ENCODE data around the gene COL4A2.

COL4A2 gene

GRCh38 chr13:110291286-110291685 lies 15.8 kb upstream of the COL4A2 start:
- no peak for DNase-seq

- DNase-seq: no peak
These were observed 14.0 kb upstream of the COL4A2 start for GRCh38 chr13:110293037-110293436.

DNA sequence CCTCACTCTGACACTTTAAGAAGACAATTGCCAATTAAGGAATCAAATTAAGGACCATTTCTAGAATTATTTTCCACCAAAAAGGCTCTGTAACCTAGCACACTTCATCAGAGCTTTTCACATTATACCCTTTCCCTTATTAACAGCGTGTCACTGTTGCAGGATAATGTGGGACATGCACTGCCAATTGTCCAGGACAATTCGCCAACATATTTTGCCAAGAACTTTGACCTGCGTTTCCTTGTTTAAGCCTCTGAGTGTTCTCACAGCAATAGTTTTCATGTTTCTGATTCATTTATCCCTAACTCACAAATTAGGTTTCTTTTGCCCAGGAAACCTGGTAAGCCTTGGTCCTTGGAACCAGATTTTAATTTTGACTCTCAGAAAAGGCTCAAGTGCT lies 13.4 kb upstream of the COL4A2 start:
- DNase-seq: no peak

- no peak for DNase-seq
These were observed 12.9 kb upstream of the COL4A2 start for GRCh38 chr13:110294146-110294545.

DNA sequence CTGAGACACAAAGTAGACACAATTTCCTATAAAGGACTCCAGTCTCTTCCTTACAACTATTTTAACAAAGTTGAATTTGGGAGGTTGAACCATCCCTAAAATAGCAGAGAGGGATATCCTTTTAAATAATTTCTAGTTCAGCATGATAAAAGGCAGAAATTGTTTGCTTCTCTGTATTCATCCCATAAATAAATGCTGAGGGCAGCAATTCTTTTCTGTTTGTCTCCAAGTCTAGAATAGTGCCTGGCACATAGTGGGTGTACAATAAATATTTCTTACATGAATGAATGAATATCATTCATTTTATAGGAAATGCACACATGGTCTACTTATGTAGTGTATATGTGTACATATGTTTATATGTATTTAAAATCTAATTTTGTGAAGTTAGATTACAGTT lies 12.5 kb upstream of the COL4A2 start:
- DNase-seq: no peak

DNA sequence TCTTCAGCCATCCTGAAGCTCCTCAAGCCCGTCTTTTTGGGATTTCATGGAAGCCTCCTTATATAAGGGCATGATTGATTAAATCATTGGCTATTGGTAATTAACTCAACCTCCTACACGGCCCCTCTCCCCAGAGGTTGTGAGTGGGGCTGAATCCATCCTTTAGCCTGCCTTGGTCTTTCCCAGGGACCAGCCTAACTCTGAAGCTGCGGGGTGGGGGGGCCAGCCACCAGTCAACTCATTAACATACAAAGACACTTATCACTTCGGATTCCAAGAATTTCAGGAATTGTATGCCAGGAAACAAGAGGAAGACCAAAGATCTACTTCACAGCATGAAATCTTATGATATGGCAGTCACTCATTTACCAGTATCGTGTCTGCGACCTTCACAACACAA lies 10.1 kb upstream of the COL4A2 start:
- no peak for DNase-seq

DNA sequence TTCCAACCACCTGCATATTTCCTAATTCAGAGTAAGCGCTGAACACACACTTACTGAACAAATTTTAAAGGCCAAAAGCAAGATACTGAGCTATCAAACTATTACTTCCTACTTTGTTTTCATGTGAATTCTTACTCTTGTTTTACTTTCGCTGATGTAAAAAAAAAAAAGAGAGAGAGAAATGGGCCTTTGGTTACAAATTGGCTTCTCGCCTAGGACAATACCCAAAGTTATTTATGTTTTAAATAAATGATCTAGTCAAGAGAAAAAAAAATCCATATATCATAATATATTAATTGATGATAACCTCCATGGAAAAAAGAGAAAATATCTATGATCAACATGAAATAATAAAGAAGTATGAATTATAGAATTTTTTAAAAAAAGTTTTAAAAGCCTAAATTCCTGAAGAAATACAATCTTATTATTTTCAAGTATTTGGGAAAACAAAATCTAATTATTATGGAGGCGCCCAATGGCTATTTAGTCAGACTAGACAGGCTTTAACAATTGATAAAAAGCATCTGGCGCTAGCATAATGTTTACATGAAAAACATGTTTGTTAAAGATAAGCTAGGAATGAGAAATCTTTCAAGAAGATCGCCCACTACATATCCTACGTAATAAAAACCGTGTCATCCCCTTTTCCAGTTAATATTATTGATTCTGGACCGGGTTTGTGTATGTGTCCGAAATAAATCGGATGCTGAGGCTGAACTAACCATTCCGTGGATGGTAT lies 9.1 kb upstream of the COL4A2 start:
- DNase-seq: no peak

DNA sequence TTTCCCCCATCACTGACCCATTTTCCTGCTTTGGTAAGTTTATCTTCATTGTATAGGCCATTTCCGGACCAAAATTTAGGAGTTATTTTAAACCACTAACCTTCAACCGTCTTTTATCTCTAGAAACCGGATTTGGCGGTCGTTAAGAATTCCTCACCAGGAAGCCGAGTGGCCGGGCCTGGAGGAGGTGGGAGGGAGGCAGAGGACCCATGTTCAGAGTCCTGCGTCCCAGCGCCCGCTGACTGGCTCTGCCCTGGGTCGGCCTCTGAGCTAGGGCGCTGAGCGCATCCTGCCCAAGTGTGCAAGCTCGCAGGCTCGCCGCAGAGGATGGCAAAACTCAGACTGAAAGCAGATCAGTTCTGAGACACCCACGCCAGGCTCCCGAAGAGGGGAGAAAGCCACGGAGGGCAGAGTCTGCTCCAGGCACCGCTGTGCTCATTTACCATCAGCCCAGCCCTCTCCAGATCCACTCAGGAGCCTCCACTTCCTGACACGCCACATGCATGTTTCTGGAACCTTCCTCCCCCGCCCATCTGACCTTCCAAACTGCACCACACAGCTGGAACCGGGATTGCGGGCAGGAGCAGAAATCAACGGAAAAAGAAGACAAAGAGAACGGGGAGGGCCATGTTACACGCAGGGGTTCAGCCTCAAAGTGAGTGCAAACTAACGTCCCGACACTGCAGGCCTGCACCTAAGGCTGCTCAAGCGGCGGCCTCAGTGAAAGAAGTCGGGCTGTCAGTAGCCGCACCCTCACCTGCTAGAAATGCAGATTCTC lies 8.4 kb upstream of the COL4A2 start:
- DNase-seq: no peak

GRCh38 chr13:110299283-110299840 lies 7.7 kb upstream of the COL4A2 start:
- DNase-seq: no peak

DNA sequence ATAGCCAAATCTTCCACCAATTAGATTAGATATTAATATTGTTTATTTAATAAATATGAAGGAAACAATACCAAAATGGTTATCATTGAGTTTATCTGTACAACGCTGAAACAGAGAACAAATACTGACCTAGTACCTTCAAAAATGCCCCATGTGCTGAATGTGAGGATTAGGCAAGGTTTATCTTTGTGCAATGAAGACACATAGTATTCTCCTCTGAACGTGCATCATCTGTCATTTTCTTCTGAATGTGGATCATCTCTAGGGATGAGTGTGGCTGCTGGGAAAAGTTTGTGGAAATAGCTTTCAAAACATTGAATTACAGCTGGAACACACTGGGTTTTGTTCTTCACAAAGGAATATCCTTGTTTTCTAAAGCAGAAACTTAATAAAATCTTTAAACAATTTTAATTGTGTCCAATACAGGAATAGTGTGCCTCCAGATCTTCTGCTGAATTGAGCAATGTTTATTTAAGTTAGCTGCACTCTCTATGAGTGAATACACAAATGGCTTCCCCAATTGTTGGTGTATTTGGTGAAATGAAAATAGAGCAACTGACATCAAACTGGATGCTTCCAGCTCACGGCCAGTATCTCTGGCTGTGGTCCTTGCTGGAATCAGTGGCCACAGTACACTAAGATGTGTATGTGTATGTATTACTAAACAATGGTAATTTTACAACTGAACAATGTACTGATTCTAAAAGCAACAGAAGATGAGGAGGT lies 6.8 kb upstream of the COL4A2 start:
- DNase-seq: no peak

DNA sequence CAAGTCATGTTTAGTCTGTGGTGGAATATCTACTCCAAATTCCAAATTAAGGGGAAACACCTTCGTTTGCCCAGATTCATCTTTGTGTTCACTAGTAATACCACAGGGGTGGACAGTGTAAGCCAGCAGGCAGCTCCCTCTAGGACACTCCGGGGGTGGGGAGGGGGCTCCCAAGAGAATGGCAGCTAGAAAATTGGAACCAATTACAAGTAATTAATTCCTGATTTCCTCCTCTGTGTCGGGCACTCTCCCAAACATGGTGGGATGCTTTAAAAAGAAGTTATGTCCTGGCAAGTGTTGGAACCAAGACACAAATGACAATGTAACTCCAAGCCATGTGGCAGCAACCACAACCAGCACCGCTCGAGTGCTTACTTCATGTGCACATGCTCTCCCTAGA lies 6.0 kb upstream of the COL4A2 start:
- no peak for DNase-seq

DNA sequence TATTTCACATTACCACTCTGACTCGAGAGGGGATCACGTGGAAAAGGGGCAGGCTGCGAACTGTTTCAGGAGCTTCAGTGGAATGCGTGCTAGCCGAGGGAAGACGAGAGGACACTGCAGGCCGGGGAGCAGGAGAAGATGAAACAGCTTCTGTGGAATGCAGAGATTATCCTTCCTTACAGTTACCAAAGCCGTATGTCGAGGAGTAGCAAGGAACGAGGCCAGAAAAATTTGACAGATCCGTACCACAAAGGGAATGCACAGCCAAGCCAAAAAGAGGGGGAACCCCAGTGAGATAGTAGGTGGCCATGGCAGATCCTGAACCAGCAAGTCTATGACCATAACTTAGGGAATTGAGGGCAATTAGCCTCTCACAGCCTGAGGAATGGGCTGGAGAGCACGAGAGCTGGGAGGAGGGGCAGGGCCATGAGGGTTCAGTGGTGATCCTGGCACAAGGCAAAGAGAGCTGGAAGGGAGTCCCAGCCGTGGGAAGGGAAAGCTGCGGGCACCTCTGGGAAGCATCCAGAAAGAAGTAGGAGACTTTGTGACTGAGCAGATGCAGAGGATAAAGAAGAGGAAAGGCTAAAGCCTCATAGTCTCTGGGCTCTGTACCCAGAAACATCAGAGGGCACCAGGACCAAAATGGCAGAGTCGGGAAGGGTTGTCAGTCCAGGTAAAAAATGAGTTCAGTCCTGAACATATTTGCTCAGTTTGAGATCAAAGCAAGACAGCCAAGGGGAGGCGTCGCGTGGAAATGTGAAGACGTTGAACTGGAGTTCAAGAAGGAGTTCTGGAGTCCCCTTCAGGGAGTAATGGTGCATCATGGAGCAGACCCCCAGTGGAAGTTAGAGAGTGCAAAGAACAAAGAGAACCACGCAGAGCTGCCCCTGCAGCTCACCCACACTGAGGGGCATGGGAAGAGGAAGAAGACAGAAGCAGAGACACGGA lies 5.2 kb upstream of the COL4A2 start:
- no peak for DNase-seq

DNA sequence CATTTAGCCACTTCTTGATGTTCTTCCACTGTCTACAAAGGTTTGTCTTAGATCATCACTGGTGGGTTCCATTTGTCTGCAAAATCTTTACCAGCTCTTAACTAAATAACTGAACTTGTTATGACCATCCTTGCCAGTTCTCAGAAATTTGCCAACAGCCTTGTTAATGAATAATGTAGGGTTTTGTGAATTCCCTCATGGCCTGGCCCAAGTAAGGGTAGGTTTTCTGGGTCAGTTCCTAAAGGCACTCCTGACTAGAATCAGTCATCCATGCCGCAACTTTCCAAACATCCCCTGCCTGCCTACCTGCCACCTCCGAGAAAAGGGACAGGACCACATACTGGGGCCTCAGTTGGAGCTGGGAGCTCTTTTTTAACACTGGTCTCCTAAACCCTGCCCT lies 4.1 kb upstream of the COL4A2 start:
- no peak for DNase-seq

- DNase-seq: no peak
These were observed 3.4 kb upstream of the COL4A2 start for GRCh38 chr13:110303644-110304043.

- no peak for DNase-seq
These were observed 2.8 kb upstream of the COL4A2 start for GRCh38 chr13:110304256-110304655.

- no peak for DNase-seq
These were observed 2.1 kb upstream of the COL4A2 start for GRCh38 chr13:110305001-110305400.

DNA sequence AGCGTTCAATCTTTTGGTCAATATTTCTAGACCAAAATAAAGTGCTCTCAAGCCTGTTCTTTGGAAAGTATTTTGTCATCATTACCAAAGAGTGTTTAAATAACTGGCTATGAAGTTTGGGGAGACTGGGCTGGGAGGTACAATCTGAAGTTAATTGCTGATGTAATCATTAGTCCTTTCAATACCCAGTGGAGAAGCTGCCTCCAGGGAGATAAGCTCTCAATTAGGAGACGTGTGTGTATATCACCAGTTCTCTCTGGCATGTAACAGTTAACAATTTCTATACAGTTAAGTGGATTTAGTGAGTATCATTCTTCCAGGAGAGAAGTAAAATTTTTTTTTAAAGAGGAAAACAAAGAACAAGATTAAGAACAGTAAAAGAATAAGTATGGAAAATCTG lies 1.5 kb upstream of the COL4A2 start:
- no peak for DNase-seq

GRCh38 chr13:110305949-110306339 lies 1.1 kb upstream of the COL4A2 start:
- DNase-seq: no peak

- no peak for DNase-seq
These were observed 634 bp upstream of the COL4A2 start for GRCh38 chr13:110306340-110306959.

DNA sequence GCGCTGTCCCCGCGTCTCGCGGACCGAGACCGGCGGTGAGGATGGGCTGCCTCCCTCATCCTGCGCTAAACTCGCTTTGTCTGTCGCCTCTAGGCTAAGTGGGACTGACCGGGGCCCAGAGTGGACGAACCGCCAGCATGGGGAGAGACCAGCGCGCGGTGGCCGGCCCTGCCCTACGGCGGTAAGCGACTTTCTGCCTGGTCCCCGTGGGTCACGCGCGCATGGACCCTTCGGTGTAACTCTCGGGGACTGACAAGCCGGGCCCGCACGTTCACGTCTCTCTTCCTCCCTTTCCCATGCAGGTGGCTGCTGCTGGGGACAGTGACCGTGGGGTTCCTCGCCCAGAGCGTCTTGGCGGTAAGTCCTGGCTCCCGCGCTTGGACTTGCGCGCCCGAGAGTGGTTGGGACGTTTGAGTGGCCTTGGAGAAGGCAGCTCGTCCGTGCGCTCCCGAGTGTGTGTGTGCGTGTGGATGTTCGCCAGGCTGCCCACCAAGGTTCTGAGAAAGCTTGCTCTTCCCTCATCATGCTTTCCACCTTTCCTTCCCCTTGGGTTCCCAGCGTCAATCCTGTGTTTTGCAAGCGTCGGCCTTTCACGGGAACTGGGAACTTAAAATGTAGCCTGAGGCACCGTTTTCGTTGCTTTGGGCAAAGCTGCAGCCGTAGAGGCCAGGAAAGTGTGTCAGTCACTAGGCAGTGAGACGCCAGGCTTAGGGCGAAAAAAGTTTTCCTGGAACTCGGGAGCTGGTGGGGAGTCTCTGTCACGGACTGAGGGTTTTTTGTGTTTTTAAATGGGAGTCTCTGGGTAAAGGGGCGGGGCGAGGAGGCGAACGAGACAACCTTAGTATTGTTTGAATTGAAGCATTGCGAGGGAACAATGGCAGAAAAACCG lies 927 bp downstream of the COL4A2 start:
- DNase-seq: no peak
